Measurements from ENCODE around the gene DENND2C.

GRCh38 chr1:114701931-114702330 is 32.1 kb upstream of the DENND2C start:
- no peak for TF ChIP-seq EZH2 (IDR thresholded peaks at IDR 0.05)
- TF ChIP-seq POLR2AphosphoS5 (IDR thresholded peaks at IDR 0.05; ENCODE audit: borderline replicate concordance, low read depth, low read length): no peak
- TF ChIP-seq FOXP2 (optimal IDR thresholded peaks at IDR 0.05; ENCODE audit: control extremely low read depth, extremely low read length, insufficient read depth): no peak
